RWPE1 (cell line): ENCODE measurements around the gene GOLGA6A.
"Not testable (repeated sequence)": the region's sequence is repeated elsewhere in the genome, so short reads cannot be mapped to it uniquely, and the experiment has no call there.

Experiments used
- CTCF ChIA-PET: fragments of 350-600 bp; sonication (Branson Sonifier 250); formaldehyde crosslinking; extraction: SDS; loops from one replicate; lab custom pipeline; 2021; lab: Yijun Ruan, JAX
- POLR2A ChIA-PET: fragments of 400-600 bp; formaldehyde crosslinking; extraction: SDS; loops from one replicate; lab custom pipeline; 2020; ENCODE audit warnings: antibody characterized with exemption; ENCODE audit not compliant: low non-redundant PET; lab: Yijun Ruan, JAX
- DNase-seq: peaks from one replicate; pipeline ENCODE4 v3.0.0; 2012; ENCODE audit warnings: low spot score
- H3K27ac ChIP-seq: fragments of 450-650 bp; 2 replicates; pipeline ENCODE4 v1.5.1; 2017
- TF ChIP-seq, protein P1 (sequence below): fragments of 450-650 bp; conservative IDR thresholded peaks from 2 replicates; pipeline ENCODE4 v1.5.1; 2017; ENCODE audit warnings: low read depth, mild to moderate bottlenecking

The GOLGA6A gene

GRCh38 chr15:74095610-74096009 lies 13.3 kb upstream of the GOLGA6A start:
- POLR2A ChIA-PET, result not testable (repeated sequence)

GRCh38 chr15:74094567-74094966 lies 12.2 kb upstream of the GOLGA6A start:
- POLR2A ChIA-PET, CTCF ChIA-PET, DNase-seq, H3K27ac ChIP-seq: not testable (repeated sequence)

More at GRCh38 chr15:74095610-74096009, 13.3 kb upstream of the GOLGA6A start:
- DNase-seq, CTCF ChIA-PET, H3K27ac ChIP-seq: not testable (repeated sequence)

DNA sequence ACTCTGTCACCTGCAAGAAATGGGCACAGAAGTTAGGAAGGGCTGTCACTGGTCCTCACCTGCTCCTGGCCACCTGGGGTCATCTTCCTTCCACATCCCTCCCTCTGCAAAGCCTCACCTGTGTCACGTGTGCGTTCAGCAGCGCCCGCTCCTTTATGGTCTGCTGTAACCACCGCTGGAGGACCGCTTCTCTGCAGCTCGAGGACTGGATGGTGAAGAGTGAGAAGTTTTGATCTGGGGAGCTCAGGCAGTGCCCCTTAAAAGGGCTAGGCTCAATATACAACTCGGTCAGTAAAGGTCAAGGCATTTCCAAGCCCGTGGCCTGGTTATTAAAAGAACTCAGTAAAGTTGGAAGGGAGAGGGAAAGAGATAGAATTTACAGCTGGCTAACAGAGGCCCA lies 6.6 kb downstream of the GOLGA6A start:
- H3K27ac ChIP-seq, POLR2A ChIA-PET, CTCF ChIA-PET, DNase-seq: not testable (repeated sequence)

DNA sequence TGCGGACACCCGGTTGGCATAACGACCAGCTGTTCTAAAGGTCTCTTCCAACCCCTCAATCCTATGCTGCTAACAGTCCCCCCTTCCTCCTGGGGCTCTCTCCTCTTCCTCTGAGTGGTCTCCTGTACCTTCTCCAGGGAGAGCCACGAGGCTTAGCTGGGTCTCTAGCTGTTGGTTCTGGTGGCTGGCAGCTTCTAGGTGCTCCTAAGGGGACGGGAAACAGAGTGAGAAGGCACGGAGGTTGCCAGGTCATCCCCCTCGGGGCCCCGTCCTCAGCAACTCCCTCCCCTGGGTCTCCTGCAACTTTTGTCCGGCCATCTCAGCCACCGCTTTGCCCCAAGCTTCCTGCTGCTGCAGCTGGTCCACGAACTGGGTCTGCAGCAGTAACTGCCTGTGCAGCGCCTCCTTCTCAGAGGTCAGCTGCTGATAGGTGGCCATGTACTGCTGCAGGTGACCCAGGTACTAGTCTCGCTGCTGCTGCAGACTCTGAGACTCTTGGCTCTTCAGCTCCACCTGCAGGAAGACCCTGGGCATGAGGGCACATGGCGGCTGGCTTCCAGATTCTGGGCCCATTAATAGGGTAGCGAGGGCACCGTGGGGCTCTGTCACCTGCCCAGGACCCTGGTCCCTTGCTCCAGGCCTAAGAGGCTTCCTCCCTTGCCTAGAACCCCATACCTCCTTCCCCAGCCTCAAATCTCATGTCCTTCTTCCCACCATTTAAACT lies 9.6 kb downstream of the GOLGA6A start:
- POLR2A ChIA-PET, DNase-seq, H3K27ac ChIP-seq: not testable (repeated sequence)
- CTCF ChIA-PET, result interaction anchor here (0.6 kb wide), 1 partner anchor 250 kb away, joined by 3 read pairs; no protein-coding TSS in a partner anchor

- POLR2A ChIA-PET, DNase-seq: not testable (repeated sequence)
- CTCF ChIA-PET, result interaction anchor here (0.6 kb wide), 1 partner anchor 250 kb away, joined by 3 read pairs; no protein-coding TSS in a partner anchor
Observed at GRCh38 chr15:74072132-74072531, 10.2 kb downstream of the GOLGA6A start.

DNA sequence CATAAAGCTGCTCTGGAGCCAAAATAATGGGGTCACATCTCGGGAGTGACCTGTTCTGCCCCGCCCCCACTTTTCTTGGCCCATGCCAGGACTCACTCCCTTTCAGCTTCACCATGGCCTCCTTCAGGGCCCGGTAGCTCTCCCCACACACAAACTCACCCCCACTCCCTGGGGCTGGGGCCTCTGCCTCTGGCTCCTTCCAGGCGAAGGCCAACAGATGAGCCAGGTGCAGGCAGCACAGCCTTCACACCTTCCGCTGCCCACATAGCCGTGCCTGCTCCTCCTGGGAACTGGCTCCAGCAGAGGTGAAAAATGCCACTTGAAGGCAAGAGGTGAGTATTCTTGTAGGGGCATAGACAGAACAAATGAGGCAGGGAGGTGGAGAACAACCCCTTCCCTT lies 10.7 kb downstream of the GOLGA6A start:
- DNase-seq, H3K27ac ChIP-seq, POLR2A ChIA-PET, CTCF ChIA-PET: not testable (repeated sequence)

More at GRCh38 chr15:74072132-74072531, 10.2 kb downstream of the GOLGA6A start:
- H3K27ac ChIP-seq, result not testable (repeated sequence)

DNA sequence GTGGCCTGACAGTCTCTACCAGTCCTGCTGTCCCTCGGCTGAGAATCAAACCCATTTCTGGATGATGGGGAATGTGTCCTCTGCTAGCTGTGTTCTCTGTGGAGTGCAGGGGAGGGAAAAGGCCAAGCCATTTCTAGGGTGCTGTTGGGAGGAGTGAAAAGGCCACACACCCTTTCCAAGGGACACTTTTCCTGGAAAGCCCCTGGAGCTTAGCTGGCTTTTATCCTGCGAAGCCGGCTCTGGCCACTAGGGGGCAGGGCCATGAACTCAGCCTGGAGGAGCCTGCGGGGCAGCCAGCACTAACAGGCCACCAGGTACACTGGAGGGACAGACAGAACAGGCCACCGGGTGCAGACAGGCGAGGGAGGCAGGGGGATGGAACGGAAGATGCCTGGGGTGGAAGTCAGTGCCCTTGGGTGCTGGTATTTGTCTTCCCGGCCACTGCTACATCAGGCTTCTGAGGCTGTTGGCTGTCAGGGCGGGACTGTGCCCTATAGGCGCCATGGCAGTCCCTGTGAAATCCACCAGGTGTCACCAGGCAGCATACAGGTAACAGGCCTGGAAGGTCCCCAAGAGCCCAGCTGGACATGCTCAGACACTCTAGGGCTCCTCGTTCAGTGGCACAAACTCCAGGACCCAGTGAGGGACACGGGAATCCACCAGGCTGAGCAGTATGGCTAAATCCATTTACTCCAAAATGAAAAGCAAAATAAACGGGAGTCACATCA lies 16.5 kb downstream of the GOLGA6A start:
- POLR2A ChIA-PET, CTCF ChIA-PET, DNase-seq, H3K27ac ChIP-seq: not testable (repeated sequence)
- TF ChIP-seq, protein P1, sequence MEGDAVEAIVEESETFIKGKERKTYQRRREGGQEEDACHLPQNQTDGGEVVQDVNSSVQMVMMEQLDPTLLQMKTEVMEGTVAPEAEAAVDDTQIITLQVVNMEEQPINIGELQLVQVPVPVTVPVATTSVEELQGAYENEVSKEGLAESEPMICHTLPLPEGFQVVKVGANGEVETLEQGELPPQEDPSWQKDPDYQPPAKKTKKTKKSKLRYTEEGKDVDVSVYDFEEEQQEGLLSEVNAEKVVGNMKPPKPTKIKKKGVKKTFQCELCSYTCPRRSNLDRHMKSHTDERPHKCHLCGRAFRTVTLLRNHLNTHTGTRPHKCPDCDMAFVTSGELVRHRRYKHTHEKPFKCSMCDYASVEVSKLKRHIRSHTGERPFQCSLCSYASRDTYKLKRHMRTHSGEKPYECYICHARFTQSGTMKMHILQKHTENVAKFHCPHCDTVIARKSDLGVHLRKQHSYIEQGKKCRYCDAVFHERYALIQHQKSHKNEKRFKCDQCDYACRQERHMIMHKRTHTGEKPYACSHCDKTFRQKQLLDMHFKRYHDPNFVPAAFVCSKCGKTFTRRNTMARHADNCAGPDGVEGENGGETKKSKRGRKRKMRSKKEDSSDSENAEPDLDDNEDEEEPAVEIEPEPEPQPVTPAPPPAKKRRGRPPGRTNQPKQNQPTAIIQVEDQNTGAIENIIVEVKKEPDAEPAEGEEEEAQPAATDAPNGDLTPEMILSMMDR, result peak; percentile 74

DNA sequence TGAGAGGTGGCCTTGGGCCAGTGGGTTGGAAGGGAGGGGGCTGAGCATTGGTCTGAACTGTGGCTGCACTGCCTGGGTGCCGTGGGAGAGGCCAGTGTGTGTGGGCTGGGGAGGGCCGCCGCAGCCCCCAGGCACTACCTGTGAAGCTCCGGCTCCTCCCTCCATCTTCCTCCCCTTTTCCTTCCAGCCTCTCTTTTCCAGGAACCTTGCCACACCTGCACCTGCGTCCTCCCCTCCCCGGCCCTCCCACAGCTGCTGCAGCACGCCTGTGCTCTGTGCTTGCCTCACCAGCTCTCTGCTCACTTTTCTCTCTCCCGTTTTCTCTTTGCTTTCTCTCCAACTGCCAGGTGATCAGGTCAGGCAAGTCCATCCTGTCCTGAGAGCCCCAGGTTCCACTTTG lies 17.5 kb downstream of the GOLGA6A start:
- H3K27ac ChIP-seq, CTCF ChIA-PET, DNase-seq, POLR2A ChIA-PET: not testable (repeated sequence)

GRCh38 chr15:74064183-74064582 lies 18.2 kb downstream of the GOLGA6A start:
- DNase-seq, POLR2A ChIA-PET, H3K27ac ChIP-seq, CTCF ChIA-PET: not testable (repeated sequence)

DNA sequence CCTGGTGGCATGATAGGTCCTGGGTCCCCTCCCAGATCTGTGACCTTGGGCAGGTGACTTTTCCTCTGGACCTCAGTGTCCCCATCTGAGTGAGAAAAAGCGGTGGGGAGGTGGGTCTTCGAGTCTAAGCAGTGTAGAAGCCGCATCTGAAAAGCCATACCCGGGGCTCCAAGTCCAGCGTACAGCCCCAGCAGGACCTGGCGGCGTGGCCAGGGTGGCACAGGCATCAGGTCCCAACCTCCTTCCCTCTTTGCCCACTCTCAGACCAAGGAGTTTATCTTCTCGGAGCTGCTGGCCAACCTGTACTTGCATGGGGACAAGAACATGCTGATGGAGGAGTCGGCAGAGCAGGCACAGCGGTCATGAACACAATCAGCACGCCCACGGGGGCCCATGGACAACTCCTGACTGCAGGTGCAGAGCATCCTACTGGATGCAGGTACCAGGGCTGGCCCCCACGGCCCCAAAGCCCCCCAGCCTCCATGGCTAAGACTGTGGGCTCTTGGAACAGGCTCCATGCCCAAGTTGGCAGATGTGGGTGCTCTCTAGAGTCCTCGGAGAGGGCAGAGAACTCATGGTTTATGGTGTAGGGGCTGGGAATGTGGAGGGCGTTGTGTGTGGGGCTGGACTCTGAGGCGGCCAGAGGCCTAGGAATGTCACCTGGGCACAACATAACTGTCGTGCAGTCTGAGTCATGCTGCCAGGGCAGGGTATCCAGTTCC lies 18.8 kb downstream of the GOLGA6A start:
- CTCF ChIA-PET, POLR2A ChIA-PET, DNase-seq, H3K27ac ChIP-seq: not testable (repeated sequence)

DNA sequence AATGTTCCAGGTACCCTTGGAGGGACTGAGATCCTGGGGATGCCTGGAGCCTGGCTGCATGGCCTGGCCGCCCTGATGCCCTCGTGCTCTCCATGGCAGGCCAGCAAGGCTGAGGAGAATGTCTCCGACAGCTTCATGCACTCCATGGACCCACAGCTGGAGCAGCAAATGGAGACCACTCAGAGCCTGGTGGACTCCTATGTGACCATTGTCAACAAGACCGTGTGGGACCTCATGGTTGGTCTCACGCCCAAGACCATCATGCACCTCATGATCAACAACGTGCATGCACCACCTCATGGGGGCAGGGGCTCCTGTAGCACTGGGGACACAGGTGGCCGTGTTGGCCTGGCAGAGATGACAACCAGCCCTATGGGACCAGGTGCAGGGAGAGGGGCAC lies 19.7 kb downstream of the GOLGA6A start:
- ChIA-PET CTCF (no interaction called here), POLR2A (no interaction called here)
- no peak for DNase-seq
- H3K27ac ChIP-seq, result no peak overlapping the region
- TF ChIP-seq, protein P1, result no peak
